Uterus (tissue), 2 donors: Measurements from ENCODE around the gene CDC42BPA.

Source experiments
- POLR2A ChIP-seq, 2 donors: fragments of 450-650 bp; IDR thresholded peaks; one replicate each; pipeline ENCODE4 v1.6.1; 2016; ENCODE audit warnings: antibody characterized with exemption in 2 of 2, mild to moderate bottlenecking in 1 of 2, moderate library complexity in 1 of 2
- TF ChIP-seq, protein P1 (sequence below), 4 experiments: fragments of 200-600 bp in 2 of 4; fragments of 450-650 bp in 2 of 4; sonication (generic) in 2 of 4; IDR thresholded peaks; one replicate each; pipeline ENCODE4 v1.5.1; 2016 to 2019; ENCODE audit warnings: antibody characterized with exemption in 4 of 4, mild to moderate bottlenecking in 2 of 4, moderate library complexity in 1 of 4

- TF ChIP-seq, protein P1, sequence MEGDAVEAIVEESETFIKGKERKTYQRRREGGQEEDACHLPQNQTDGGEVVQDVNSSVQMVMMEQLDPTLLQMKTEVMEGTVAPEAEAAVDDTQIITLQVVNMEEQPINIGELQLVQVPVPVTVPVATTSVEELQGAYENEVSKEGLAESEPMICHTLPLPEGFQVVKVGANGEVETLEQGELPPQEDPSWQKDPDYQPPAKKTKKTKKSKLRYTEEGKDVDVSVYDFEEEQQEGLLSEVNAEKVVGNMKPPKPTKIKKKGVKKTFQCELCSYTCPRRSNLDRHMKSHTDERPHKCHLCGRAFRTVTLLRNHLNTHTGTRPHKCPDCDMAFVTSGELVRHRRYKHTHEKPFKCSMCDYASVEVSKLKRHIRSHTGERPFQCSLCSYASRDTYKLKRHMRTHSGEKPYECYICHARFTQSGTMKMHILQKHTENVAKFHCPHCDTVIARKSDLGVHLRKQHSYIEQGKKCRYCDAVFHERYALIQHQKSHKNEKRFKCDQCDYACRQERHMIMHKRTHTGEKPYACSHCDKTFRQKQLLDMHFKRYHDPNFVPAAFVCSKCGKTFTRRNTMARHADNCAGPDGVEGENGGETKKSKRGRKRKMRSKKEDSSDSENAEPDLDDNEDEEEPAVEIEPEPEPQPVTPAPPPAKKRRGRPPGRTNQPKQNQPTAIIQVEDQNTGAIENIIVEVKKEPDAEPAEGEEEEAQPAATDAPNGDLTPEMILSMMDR (IDR thresholded peaks at IDR 0.05): no peak
- no peak for TF ChIP-seq POLR2A (IDR thresholded peaks at IDR 0.05)
These were observed 371.5 kb downstream of the CDC42BPA start for GRCh38 chr1:226946841-226947240.
